K562 (cell line): ENCODE results near the gene MRPL54. TPM values are rescaled to one million over a fixed set of nuclear protein-coding genes. Genes with fewer than 3 reads are reported as not detected.

Experiments
- ATAC-seq: fragments of 200-7000 bp; cut with Tn5 transposase; 3 replicates; pipeline ENCODE4 v1.9.1; 2020; ENCODE audit warnings: moderate library complexity
- BruUV-seq: library from RNA; stranded (reverse); fragments of 400-500 nt; replicated peaks from 2 replicates; lab custom pipeline; 2021; lab: Mats Ljungman, UMichigan
- CTCF ChIA-PET: fragments of 300-600 bp; formaldehyde crosslinking; extraction: SDS; loops from one replicate; lab custom pipeline; 2021; ENCODE audit warnings: low intra/inter-chr PET ratio; lab: Yijun Ruan, JAX
- POLR2A ChIA-PET: fragments of 300-600, 350-650 bp; sonication (Branson Sonifier 250); formaldehyde crosslinking; extraction: SDS; loops from one replicate; lab custom pipeline; 2021; ENCODE audit warnings: antibody characterized with exemption, inconsistent platforms; lab: Yijun Ruan, JAX
- DNase-seq, 4 experiments: peaks; one replicate each; pipeline versions ENCODE4 v3.0.0 to v3.0.0-alpha.2; 2011 to 2018; ENCODE audit warnings: low spot score in 3 of 4, mixed read lengths in 3 of 4; ENCODE audit errors: extremely low read depth in 1 of 4
- FAIRE-seq: peaks from 2 replicates; lab custom pipeline; 2011; peaks lifted over from hg19 to GRCh38; lab: Jason Lieb, UNC
- H2AFZ ChIP-seq: 2 replicates; pipeline ENCODE4 v1.6.0; 2011; ENCODE audit warnings: low read depth, low read length, control low read depth, inconsistent platforms
- H3K27ac ChIP-seq: fragments of 200-600 bp; 3 replicates; pipeline ENCODE4 v1.8.0; 2011; ENCODE audit warnings: low read depth, mild to moderate bottlenecking, control low read depth, inconsistent platforms, low read length, moderate library complexity, mixed read lengths; ENCODE audit errors: extremely low read depth
- H3K27me3 ChIP-seq, 2 experiments: fragments of 300-600 bp in 1 of 2; 2 replicates in 1 of 2; 3 replicates in 1 of 2; pipeline versions ENCODE4 v1.6.0 to v1.8.0; 2011; ENCODE audit warnings: inconsistent platforms in 2 of 2, low read length in 2 of 2, mild to moderate bottlenecking in 1 of 2, mixed read lengths in 1 of 2, moderate library complexity in 1 of 2; ENCODE audit not compliant: control insufficient read depth in 2 of 2, insufficient read depth in 2 of 2
- H3K36me3 ChIP-seq: fragments of 300-600 bp; 3 replicates; pipeline ENCODE4 v1.8.0; 2011; ENCODE audit warnings: mild to moderate bottlenecking, low read length, inconsistent platforms; ENCODE audit not compliant: control insufficient read depth, insufficient read depth
- H3K4me1 ChIP-seq, 2 experiments: fragments of 200-600 bp in 1 of 2; replicated peaks in 1 of 2; 2 replicates in 1 of 2; 3 replicates in 1 of 2; pipeline versions ENCODE4 v1.5.1 to v1.8.0; 2011; ENCODE audit warnings: inconsistent platforms in 2 of 2, low read length in 2 of 2, mild to moderate bottlenecking in 1 of 2, mixed read lengths in 1 of 2, moderate library complexity in 1 of 2; ENCODE audit not compliant: control insufficient read depth in 2 of 2, insufficient read depth in 2 of 2
- H3K4me2 ChIP-seq: 2 replicates; pipeline ENCODE4 v1.6.1; 2011; ENCODE audit warnings: low read length, control low read depth, inconsistent platforms, mixed read lengths; ENCODE audit not compliant: insufficient read depth
- H3K4me3 ChIP-seq: fragments of 200-600 bp; sonication (generic), shearing (Covaris generic); 2 replicates; pipeline ENCODE4 v1.5.1; 2016; ENCODE audit warnings: control low read depth, inconsistent platforms
- H3K79me2 ChIP-seq: fragments of 200-600 bp; 3 replicates; pipeline ENCODE4 v1.8.0; 2011; ENCODE audit warnings: low read length, inconsistent platforms; ENCODE audit not compliant: control insufficient read depth, insufficient read depth
- H3K9ac ChIP-seq, 2 experiments: 2 replicates each; pipeline versions ENCODE4 v1.6.0 to v1.6.1; 2011; ENCODE audit warnings: low read depth in 2 of 2, low read length in 2 of 2, control low read depth in 1 of 2, inconsistent platforms in 1 of 2, mild to moderate bottlenecking in 1 of 2, mixed read lengths in 1 of 2; ENCODE audit not compliant: insufficient read depth in 1 of 2
- H3K9me1 ChIP-seq: one replicate; pipeline ENCODE4 v1.6.0; 2011; ENCODE audit warnings: inconsistent platforms, mild to moderate bottlenecking, low read length, moderate library complexity; ENCODE audit not compliant: control insufficient read depth, insufficient read depth
- H3K9me3 ChIP-seq: replicated peaks from 2 replicates; pipeline ENCODE4 v1.5.1; 2011; ENCODE audit warnings: low read depth, low read length, inconsistent platforms; ENCODE audit not compliant: control insufficient read depth, insufficient read depth
- H4K20me1 ChIP-seq: replicated peaks from 2 replicates; pipeline ENCODE4 v1.6.1; 2011; ENCODE audit warnings: low read length, inconsistent platforms, mixed read lengths; ENCODE audit not compliant: control insufficient read depth, insufficient read depth
- CBFB ChIP-seq: sonication (generic); formaldehyde crosslinking; IDR thresholded peaks from 2 replicates; pipeline ENCODE4 v1.4.0; 2020; ENCODE audit warnings: mild to moderate bottlenecking, missing genetic modification reagents
- CBX8 ChIP-seq: fragments of 200-600 bp; sonication (generic); IDR thresholded peaks from 2 replicates; pipeline ENCODE4 v1.6.1; 2012; ENCODE audit warnings: borderline replicate concordance, mixed run types, low read depth, mild to moderate bottlenecking, moderate library complexity, mixed read lengths, low read length, control low read depth, inconsistent platforms; ENCODE audit not compliant: poor library complexity, severe bottlenecking; ENCODE audit errors: extremely low read depth
- NFIC ChIP-seq: fragments of 450-650 bp; IDR thresholded peaks from 2 replicates; pipeline ENCODE4 v1.6.1; 2017; ENCODE audit warnings: mild to moderate bottlenecking, inconsistent platforms
- PHF20 ChIP-seq: fragments of 450-650 bp; IDR thresholded peaks from 2 replicates; pipeline ENCODE4 v1.6.1; 2018; ENCODE audit not compliant: partially characterized antibody
- PKNOX1 ChIP-seq: fragments of 450-650 bp; IDR thresholded peaks from 2 replicates; pipeline ENCODE4 v1.6.1; 2016
- SMARCE1 ChIP-seq: fragments of 450-650 bp; IDR thresholded peaks from 2 replicates; pipeline ENCODE4 v1.7.1; 2016; ENCODE audit warnings: mild to moderate bottlenecking
- SMC3 ChIP-seq: conservative IDR thresholded peaks from 2 replicates; pipeline ENCODE4 v1.6.1; 2011; ENCODE audit warnings: low read depth, low read length, improper control_type of control experiment; ENCODE audit not compliant: insufficient read depth
- ZNF197 ChIP-seq: fragments of 200-800 bp; sonication (Bioruptor generic); IDR thresholded peaks from 2 replicates; pipeline ENCODE4 v1.6.1; 2016; ENCODE audit warnings: low read depth, missing genetic modification characterization, missing compliant biosample characterization
- ZNF224 ChIP-seq: sonication (generic); formaldehyde crosslinking; IDR thresholded peaks from 2 replicates; pipeline ENCODE4 v1.8.0; 2022; ENCODE audit warnings: mild to moderate bottlenecking, missing genetic modification reagents
- ZNF384 ChIP-seq: IDR thresholded peaks from 2 replicates; pipeline ENCODE4 v1.6.1; 2012; ENCODE audit warnings: low read depth, low read length, improper control_type of control experiment
- WGBS: fragments of 100-300 bp; shearing (Covaris generic); methylation state at CpG from one replicate; pipeline ENCODE4 v1.1.6; 2016; ENCODE audit warnings: low coverage, mixed read lengths; ENCODE audit not compliant: insufficient coverage; ENCODE audit errors: missing lambda C conversion rate; 5-methylcytosine and 5-hydroxymethylcytosine counted together
- in situ Hi-C: fragments of 300-500 bp; cut with MboI; formaldehyde crosslinking; loops from 4 replicates; pipeline ENCODE4 v1.15.0; 2018; ENCODE audit warnings: inconsistent platforms, mixed read lengths
- intact Hi-C: fragments of 100-400 bp; cut with micrococcal nuclease; formaldehyde crosslinking; loops from 2 replicates; pipeline ENCODE4 v1.14.2; 2022
- polyA plus RNA-seq, 8 experiments: library from polyadenylated mRNA; depleted of rRNA in 4 of 8; stranded (reverse) in 5 of 8; unstranded in 3 of 8; fragments of >200 nt; fragmentation: Nextera tagmentation in 2 of 8; fragmentation: Illumina TruSeq in 1 of 8; extraction: Ambion mirVana in 2 of 8; extraction: Trizol in 1 of 8; gene quantifications; 2 replicates each; pipeline versions ENCODE4 v1.2.1 to v1.2.3, GENCODE V29; 2011 to 2014; ENCODE audit warnings: inconsistent platforms in 1 of 8, missing spikeins in 1 of 8
- total RNA-seq, 7 experiments: library from RNA; depleted of rRNA in 6 of 7; stranded (reverse); fragments of >200 nt in 6 of 7; fragmentation: Illumina TruSeq in 2 of 7; extraction: Trizol in 2 of 7; gene quantifications; 2 replicates each; pipeline versions ENCODE4 v1.2.1 to v1.2.3, GENCODE V29; 2011 to 2021; ENCODE audit warnings: low replicate concordance in 1 of 7

MRPL54 gene
- total and polyA plus RNA-seq, 9 of the 15 experiments (the other 6 are each of a cell fraction or from before 2014, with no cell fraction given) = 3.5 to 120 (median 56.9) TPM

- H3K79me2 ChIP-seq = no peaks in the 10 kb centered on the region
- H3K27ac ChIP-seq = no peak overlapping the region
- ChIA-PET CTCF (no interaction called here), POLR2A (no interaction called here)
- ATAC-seq = no peak
- H3K9me3 ChIP-seq = peaks cover 7% of the 10 kb centered on the region
- intact Hi-C loops = no loop called here
- BruUV-seq = no TSS peak
- peaks cover 0 to 42% of the 10 kb centered on the region in 2 experiments; a peak in 3 of 5 replicates for H3K4me1 ChIP-seq
- no peak overlapping the region for H3K4me3 ChIP-seq
- TF ChIP-seq SMARCE1 = no peak
- no peak for TF ChIP-seq CBFB (CRISPR knock-in tag)
- TF ChIP-seq ZNF197 = no peak
- no peak for TF ChIP-seq CBX8
- TF ChIP-seq NFIC = peak; percentile 50
- no peak for TF ChIP-seq PHF20
- no peak for TF ChIP-seq ZNF224
- TF ChIP-seq ZNF384 = peak; percentile 23; the same call in 1 of the 2 replicates
- no peak for TF ChIP-seq PKNOX1
- TF ChIP-seq SMC3 = no peak
- TF ChIP-seq, all 486 proteins: peak for 2
- in situ Hi-C loops = no loop called here
- Histone ChIP-seq H3K9ac (no peak overlapping the region), H3K9me1 (no peaks in the 10 kb centered on the region), H3K4me2 (no peak overlapping the region), H3K36me3 (no peaks in the 10 kb centered on the region), H3K27me3 (peaks cover 20 to 31% of the 10 kb centered on the region in 2 experiments; a peak in 4 of 5 replicates), H4K20me1 (no peaks in the 10 kb centered on the region), H2AFZ (no peak overlapping the region)
- FAIRE-seq (no peak), DNase-seq (no peak)
- WGBS = 54% methylated on average over 10 of the region's 10 CpGs
These were observed 41.5 kb downstream of the MRPL54 start for GRCh38 chr19:3803986-3804385.
